Fibroblast of mammary gland (primary cell): Measurements from ENCODE around the gene HNF1A.
A peak's percentile ranks its signal among the peaks of the same experiment; 100 is the strongest.
"Not testable (repeated sequence)": the region's sequence is repeated elsewhere in the genome, so short reads cannot be mapped to it uniquely, and the experiment has no call there.

Source experiments
- DNase-seq: peaks from one replicate; pipeline ENCODE4 v3.0.0-alpha.2; 2010; ENCODE audit warnings: low read depth
- H3K4me3 ChIP-seq: 2 replicates; pipeline ENCODE4 v1.5.1; 2011; ENCODE audit warnings: low read depth, mild to moderate bottlenecking, low read length, moderate library complexity; ENCODE audit not compliant: control insufficient read depth
- TF ChIP-seq, protein P1 (sequence below): conservative IDR thresholded peaks from 2 replicates; pipeline ENCODE4 v1.5.1; 2011; ENCODE audit warnings: low read depth, low read length, inconsistent platforms; ENCODE audit not compliant: control insufficient read depth, insufficient read depth

HNF1A gene

DNA sequence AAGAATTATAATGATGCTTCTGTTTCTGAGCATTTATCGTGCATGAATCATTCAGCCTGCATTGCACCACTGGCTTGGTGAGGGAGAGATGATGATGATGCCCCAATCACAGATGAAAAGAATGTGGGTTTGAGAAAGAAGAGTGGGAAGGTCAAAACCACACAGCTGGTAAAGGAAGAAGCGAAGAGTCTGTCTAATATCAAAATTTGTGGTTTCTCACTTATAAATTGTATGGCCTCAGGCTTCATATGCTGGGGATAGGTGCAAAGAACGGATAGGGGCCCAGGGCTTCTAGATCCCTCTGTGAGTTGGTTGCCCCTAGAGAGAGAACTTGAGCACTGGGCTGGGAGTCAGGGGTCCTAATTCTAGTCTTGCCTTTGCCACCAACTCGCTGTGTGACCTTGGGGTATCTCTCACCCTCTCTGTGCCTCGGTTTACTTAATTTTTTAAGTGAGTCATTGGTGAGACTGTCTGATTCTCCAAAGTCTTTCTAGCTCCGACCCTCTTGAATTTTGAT, 58.5 kb downstream of the HNF1A start:
- peak; percentile 86 for DNase-seq
- no peak overlapping the region for H3K4me3 ChIP-seq
- TF ChIP-seq, protein P1, sequence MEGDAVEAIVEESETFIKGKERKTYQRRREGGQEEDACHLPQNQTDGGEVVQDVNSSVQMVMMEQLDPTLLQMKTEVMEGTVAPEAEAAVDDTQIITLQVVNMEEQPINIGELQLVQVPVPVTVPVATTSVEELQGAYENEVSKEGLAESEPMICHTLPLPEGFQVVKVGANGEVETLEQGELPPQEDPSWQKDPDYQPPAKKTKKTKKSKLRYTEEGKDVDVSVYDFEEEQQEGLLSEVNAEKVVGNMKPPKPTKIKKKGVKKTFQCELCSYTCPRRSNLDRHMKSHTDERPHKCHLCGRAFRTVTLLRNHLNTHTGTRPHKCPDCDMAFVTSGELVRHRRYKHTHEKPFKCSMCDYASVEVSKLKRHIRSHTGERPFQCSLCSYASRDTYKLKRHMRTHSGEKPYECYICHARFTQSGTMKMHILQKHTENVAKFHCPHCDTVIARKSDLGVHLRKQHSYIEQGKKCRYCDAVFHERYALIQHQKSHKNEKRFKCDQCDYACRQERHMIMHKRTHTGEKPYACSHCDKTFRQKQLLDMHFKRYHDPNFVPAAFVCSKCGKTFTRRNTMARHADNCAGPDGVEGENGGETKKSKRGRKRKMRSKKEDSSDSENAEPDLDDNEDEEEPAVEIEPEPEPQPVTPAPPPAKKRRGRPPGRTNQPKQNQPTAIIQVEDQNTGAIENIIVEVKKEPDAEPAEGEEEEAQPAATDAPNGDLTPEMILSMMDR, result no peak

DNA sequence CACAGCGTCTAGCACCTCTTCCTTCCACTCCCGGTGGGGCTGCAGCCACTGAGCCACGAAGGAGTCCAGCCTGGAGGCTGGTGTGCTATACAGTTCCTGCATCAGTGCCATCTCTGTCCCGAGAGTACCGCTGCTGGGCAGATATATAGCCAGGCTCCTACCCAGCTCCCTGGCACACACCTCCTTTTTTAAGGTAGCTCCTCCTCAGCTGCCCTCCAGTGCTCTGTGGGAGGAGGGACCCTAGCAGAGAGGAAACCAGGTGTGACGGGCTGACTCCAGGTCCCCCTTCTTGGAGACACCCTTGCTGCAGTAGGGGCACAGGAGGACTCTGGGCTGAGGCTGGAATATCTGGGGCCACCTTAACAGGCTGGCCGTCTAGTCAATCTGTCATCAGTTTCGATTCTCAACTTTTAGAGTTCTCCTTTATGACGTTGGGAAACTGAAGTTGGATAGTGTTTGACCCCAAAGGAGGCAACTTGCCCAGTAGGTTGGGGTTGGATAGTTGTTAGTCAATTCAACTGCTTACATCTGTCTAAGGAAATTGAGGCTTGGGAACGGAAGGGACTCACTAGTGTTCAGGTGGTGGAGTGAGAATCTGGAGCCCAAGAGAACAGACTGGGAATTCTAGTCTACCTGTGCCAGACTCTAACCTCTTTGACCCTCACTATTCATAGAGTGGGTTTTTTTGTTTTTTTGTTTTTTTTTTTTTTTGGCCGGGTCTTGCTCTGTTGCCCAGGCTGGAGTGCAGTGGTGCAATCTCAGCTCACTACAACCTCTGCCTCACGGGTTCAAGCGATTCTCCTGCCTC, 60.7 kb downstream of the HNF1A start, which contains the start of gene OASL:
Gene OASL (minus strand): TSS at position 386 of the 808 bp plus-strand sequence. CDS start 275 bp downstream, at position 111.
- peak within 1 kb of the TSS; percentile 36 for H3K4me3 ChIP-seq
- peak; percentile 89 for DNase-seq
- TF ChIP-seq, protein P1, result no peak

DNA sequence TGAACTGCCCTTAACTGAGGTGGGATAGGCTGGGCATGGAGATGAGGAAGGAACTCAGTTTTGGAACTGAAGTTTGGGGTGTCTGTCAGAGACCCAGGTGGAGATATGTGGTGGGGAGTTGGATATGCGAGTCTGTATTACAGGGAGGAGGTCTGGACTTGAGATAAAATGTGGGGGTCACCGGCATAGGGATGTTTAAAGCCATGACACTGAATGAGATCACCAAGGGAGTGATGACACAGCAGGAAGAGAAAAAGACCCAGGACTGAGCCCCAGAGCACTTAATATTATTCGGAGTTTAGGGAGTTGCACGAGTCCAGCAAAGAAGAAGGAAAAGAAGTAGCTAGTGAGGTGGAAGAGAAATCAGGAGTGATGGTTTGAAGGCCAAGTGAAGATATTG, 64.7 kb downstream of the HNF1A start:
- TF ChIP-seq, protein P1, result no peak
- H3K4me3 ChIP-seq, result no peak overlapping the region
- DNase-seq, result no peak

DNA sequence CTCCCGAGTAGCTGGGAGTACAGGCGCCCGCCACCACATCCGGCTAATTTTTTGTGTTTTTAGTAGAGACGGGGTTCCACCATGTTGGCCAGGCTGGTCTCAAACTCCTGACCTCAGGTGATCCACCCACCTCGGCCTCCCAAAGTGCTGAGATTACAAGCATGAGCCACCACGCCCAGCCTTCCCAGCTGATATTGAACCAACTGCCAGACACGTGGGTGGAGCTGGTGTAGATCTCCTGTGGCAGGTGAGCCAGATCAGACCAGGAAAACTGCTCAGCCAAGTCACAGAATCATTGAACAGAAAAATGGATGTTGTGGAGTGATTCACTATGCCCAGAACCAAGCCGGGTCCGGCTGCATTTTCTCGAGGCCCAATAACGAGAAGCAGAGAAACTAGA, 69.1 kb downstream of the HNF1A start:
- H3K4me3 ChIP-seq, DNase-seq: not testable (repeated sequence)

DNA sequence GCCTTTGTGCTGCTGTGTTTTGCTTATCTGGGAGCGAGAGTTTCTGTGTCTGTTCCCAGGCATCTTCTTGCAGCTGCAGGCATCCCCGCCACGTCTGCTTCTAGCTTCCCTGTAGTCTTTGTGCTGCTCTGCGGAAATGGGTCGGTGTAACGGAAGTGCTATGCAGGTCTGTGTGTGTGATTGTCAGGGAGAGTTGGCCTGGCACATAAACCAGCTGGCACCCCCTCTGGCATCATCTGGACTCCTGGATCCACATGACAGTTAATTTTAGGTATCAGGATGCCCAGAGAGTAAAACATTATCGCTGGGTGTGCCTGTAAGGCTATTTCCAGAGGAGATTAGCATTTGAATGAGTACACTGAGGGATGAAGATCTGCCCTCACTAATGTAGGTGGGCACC, 70.1 kb downstream of the HNF1A start:
- no peak overlapping the region for H3K4me3 ChIP-seq
- DNase-seq, result no peak
- TF ChIP-seq, protein P1, result no peak

DNA sequence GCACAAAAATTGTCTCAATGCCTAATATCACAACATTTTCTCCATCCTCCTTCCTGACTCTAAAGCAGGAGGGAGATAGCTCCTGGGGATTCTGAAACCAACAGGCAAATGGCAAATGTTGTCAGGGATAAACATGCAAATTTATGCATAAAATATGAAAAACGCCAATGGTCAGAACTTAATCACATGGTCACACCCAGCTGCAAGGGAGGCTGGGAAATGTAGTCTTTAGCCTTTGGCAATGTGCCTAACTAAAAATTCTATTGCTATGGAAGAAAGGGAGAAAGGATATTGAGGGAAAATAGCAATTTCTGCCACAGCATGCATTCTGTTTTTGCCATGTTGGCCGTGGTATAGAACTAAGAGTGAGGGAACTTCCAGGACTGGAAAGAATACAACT, 72.4 kb downstream of the HNF1A start:
- DNase-seq, result peak; percentile 31
- no peak overlapping the region for H3K4me3 ChIP-seq
- TF ChIP-seq, protein P1, result no peak
